ENCODE measurements around the gene SSR1.
A peak's percentile ranks its signal among the peaks of the same experiment; 100 is the strongest.

SSR1 gene

GRCh38 chr6:7254980-7255835 is 57.8 kb downstream of the SSR1 start:
- DNase-seq, result peak; percentile 69

GRCh38 chr6:7252390-7252789 is 60.6 kb downstream of the SSR1 start:
- no peak for DNase-seq

GRCh38 chr6:7251646-7252260 is 61.2 kb downstream of the SSR1 start:
- no peak for DNase-seq

- DNase-seq, result no peak
These were observed 62.2 kb downstream of the SSR1 start for GRCh38 chr6:7250812-7251211.

GRCh38 chr6:7249946-7250643 is 62.9 kb downstream of the SSR1 start:
- no peak for DNase-seq

GRCh38 chr6:7249391-7249790 is 63.6 kb downstream of the SSR1 start:
- DNase-seq, result no peak

GRCh38 chr6:7247828-7248227 is 65.2 kb downstream of the SSR1 start:
- DNase-seq, result no peak

GRCh38 chr6:7247179-7247456 is 65.9 kb downstream of the SSR1 start:
- no peak for DNase-seq

GRCh38 chr6:7246401-7247178 is 66.4 kb downstream of the SSR1 start:
- no peak for DNase-seq

GRCh38 chr6:7245668-7246393 is 67.2 kb downstream of the SSR1 start:
- DNase-seq, result no peak

GRCh38 chr6:7243179-7243981 is 69.6 kb downstream of the SSR1 start:
- DNase-seq, result peak; percentile 92

- DNase-seq, result no peak
These were observed 70.2 kb downstream of the SSR1 start for GRCh38 chr6:7242835-7243178.

GRCh38 chr6:7241709-7242645 is 71.0 kb downstream of the SSR1 start:
- no peak for DNase-seq

GRCh38 chr6:7241160-7241559 is 71.8 kb downstream of the SSR1 start:
- DNase-seq, result no peak

- DNase-seq, result no peak
These were observed 72.6 kb downstream of the SSR1 start for GRCh38 chr6:7240351-7240750.

- no peak for DNase-seq
These were observed 73.4 kb downstream of the SSR1 start for GRCh38 chr6:7239590-7239948.

- peak; percentile 93 for DNase-seq
These were observed 74.0 kb downstream of the SSR1 start for GRCh38 chr6:7238900-7239589.

GRCh38 chr6:7238526-7238899 is 74.5 kb downstream of the SSR1 start:
- no peak for DNase-seq

GRCh38 chr6:7237653-7238188 is 75.3 kb downstream of the SSR1 start:
- DNase-seq, result no peak

All from hematopoietic multipotent progenitor cell treated with erythropoietin and hydrocortisone succinate and interleukin-3 and kit ligand, for 4 days (in vitro differentiated cells).